H1 (cell line): Measurements from ENCODE around the gene MARCHF9. TPM values are rescaled to one million over a fixed set of nuclear protein-coding genes. Genes with fewer than 3 reads are reported as not detected.

ENCODE experiments used
- CTCF ChIA-PET: fragments of 300-600 bp; sonication (Branson Sonifier 250); formaldehyde crosslinking; loops from one replicate; lab custom pipeline; 2021; ENCODE audit not compliant: partially characterized antibody; lab: Charles Lee
- POLR2A ChIA-PET: fragments of 300-600 bp; sonication (Branson Sonifier 250); formaldehyde crosslinking; loops from one replicate; lab custom pipeline; 2021; ENCODE audit warnings: inconsistent platforms; ENCODE audit not compliant: partially characterized antibody; lab: Charles Lee
- DNase-seq, 2 experiments: peaks; one replicate each; pipeline versions ENCODE4 v3.0.0 to v3.0.0-alpha.2; 2010 to 2022; ENCODE audit warnings: low spot score in 2 of 2, low read depth in 1 of 2, mixed read lengths in 1 of 2
- FAIRE-seq: peaks from 2 replicates; lab custom pipeline; 2011; peaks lifted over from hg19 to GRCh38; lab: Jason Lieb, UNC
- H2AFZ ChIP-seq: 2 replicates; pipeline ENCODE4 v1.8.1; 2012; ENCODE audit warnings: low read length, inconsistent platforms
- H2AK5ac ChIP-seq: 2 replicates; pipeline ENCODE4 v1.6.1; 2013; ENCODE audit warnings: low read depth, low read length
- H2BK120ac ChIP-seq: replicated peaks from 2 replicates; pipeline ENCODE3; 2013; ENCODE audit warnings: low read depth, low read length, inconsistent platforms
- H2BK12ac ChIP-seq: 2 replicates; pipeline ENCODE4 v1.6.1; 2013; ENCODE audit warnings: low read depth, low read length
- H2BK15ac ChIP-seq: 2 replicates; pipeline ENCODE4 v1.6.1; 2013; ENCODE audit warnings: low read length
- H2BK20ac ChIP-seq: 2 replicates; pipeline ENCODE4 v1.6.1; 2013; ENCODE audit warnings: low read length
- H2BK5ac ChIP-seq: 2 replicates; pipeline ENCODE4 v1.6.1; 2013; ENCODE audit warnings: low read depth, low read length
- H3K14ac ChIP-seq: 2 replicates; pipeline ENCODE4 v1.6.1; 2013; ENCODE audit warnings: inconsistent platforms; ENCODE audit not compliant: insufficient read length
- H3K18ac ChIP-seq: 2 replicates; pipeline ENCODE4 v1.6.1; 2013; ENCODE audit warnings: low read length; ENCODE audit errors: extremely low read depth
- H3K23ac ChIP-seq: 2 replicates; pipeline ENCODE4 v1.6.1; 2013; ENCODE audit warnings: inconsistent platforms; ENCODE audit not compliant: insufficient read length
- H3K23me2 ChIP-seq: 2 replicates; pipeline ENCODE4 v1.6.1; 2013; ENCODE audit warnings: low read depth, low read length
- H3K27ac ChIP-seq: 2 replicates; pipeline ENCODE4 v1.6.1; 2011; ENCODE audit warnings: low read depth, low read length, inconsistent platforms
- H3K27me3 ChIP-seq, 4 experiments: replicated peaks in 1 of 4; 1 replicate in 1 of 4; 2 replicates in 3 of 4; pipeline versions ENCODE4 v1.6.1 to v1.8.1; 2011 to 2013; ENCODE audit warnings: low read length in 3 of 4, mild to moderate bottlenecking in 3 of 4, inconsistent platforms in 2 of 4, mixed read lengths in 2 of 4, moderate library complexity in 1 of 4; ENCODE audit not compliant: control insufficient read depth in 3 of 4, insufficient read depth in 3 of 4; ENCODE audit errors: extremely low read depth in 1 of 4
- H3K36me3 ChIP-seq, 4 experiments: 2 replicates each; pipeline versions ENCODE4 v1.6.1 to v1.8.1; 2011 to 2013; ENCODE audit warnings: mild to moderate bottlenecking in 4 of 4, low read length in 3 of 4, moderate library complexity in 2 of 4, control low read depth in 1 of 4, inconsistent platforms in 1 of 4; ENCODE audit not compliant: insufficient read depth in 4 of 4, control insufficient read depth in 2 of 4
- H3K4ac ChIP-seq: replicated peaks from 2 replicates; pipeline ENCODE3; 2013; ENCODE audit warnings: low read length, low read depth, mixed read lengths, inconsistent platforms; ENCODE audit not compliant: insufficient read length
- H3K4me1 ChIP-seq, 4 experiments: replicated peaks in 1 of 4; 1 replicate in 1 of 4; 2 replicates in 3 of 4; pipeline versions ENCODE4 v1.6.1 to v1.8.1; 2011 to 2013; ENCODE audit warnings: low read length in 3 of 4, inconsistent platforms in 2 of 4, mixed read lengths in 1 of 4; ENCODE audit not compliant: insufficient read depth in 4 of 4, control insufficient read depth in 3 of 4
- H3K4me2 ChIP-seq, 2 experiments: 2 replicates each; pipeline versions ENCODE4 v1.6.1 to v1.8.1; 2011 to 2013; ENCODE audit warnings: low read depth in 2 of 2, low read length in 2 of 2, control low read depth in 1 of 2, inconsistent platforms in 1 of 2, mild to moderate bottlenecking in 1 of 2; ENCODE audit not compliant: insufficient read depth in 1 of 2
- H3K4me3 ChIP-seq, 4 experiments: fragments of 200-600, 300-600 bp in 1 of 4; sonication (generic), shearing (Covaris generic), sonication (Bioruptor Twin) in 1 of 4; 2 replicates each; pipeline versions ENCODE4 v1.5.1 to v1.8.1; 2011 to 2016; ENCODE audit warnings: low read length in 4 of 4, low read depth in 3 of 4, control low read depth in 2 of 4, inconsistent platforms in 2 of 4, mild to moderate bottlenecking in 2 of 4, mixed read lengths in 1 of 4, moderate library complexity in 1 of 4; ENCODE audit not compliant: insufficient read depth in 2 of 4; ENCODE audit errors: extremely low read depth in 1 of 4
- H3K56ac ChIP-seq: replicated peaks from 2 replicates; pipeline ENCODE3; 2013; ENCODE audit warnings: low read depth, mild to moderate bottlenecking, mixed read lengths, low read length, inconsistent platforms; ENCODE audit not compliant: insufficient read length
- H3K79me1 ChIP-seq: 2 replicates; pipeline ENCODE4 v1.6.1; 2013; ENCODE audit warnings: low read depth, low read length, control low read depth
- H3K79me2 ChIP-seq, 2 experiments: 2 replicates each; pipeline versions ENCODE4 v1.6.1 to v1.8.1; 2012 to 2013; ENCODE audit warnings: low read length in 2 of 2, mild to moderate bottlenecking in 2 of 2, inconsistent platforms in 1 of 2; ENCODE audit not compliant: insufficient read depth in 2 of 2, control insufficient read depth in 1 of 2
- H3K9ac ChIP-seq, 4 experiments: replicated peaks in 1 of 4; 1 replicate in 1 of 4; 2 replicates in 3 of 4; pipeline versions ENCODE4 v1.6.1 to v1.8.1; 2011 to 2013; ENCODE audit warnings: low read depth in 3 of 4, low read length in 3 of 4, control low read depth in 2 of 4, mild to moderate bottlenecking in 2 of 4, moderate library complexity in 2 of 4, inconsistent platforms in 1 of 4; ENCODE audit errors: extremely low read depth in 1 of 4
- H3K9me3 ChIP-seq, 2 experiments: 2 replicates each; pipeline versions ENCODE4 v1.6.1 to v1.8.1; 2012 to 2013; ENCODE audit warnings: mild to moderate bottlenecking in 2 of 2, moderate library complexity in 2 of 2, control low read depth in 1 of 2, inconsistent platforms in 1 of 2, low read depth in 1 of 2, low read length in 1 of 2, mixed read lengths in 1 of 2; ENCODE audit not compliant: insufficient read depth in 2 of 2
- H4K20me1 ChIP-seq, 2 experiments: replicated peaks in 1 of 2; 2 replicates each; pipeline versions ENCODE3 to v1.8.1; 2011 to 2013; ENCODE audit warnings: inconsistent platforms in 2 of 2, low read length in 2 of 2, mild to moderate bottlenecking in 1 of 2; ENCODE audit not compliant: insufficient read depth in 2 of 2, control insufficient read depth in 1 of 2
- H4K5ac ChIP-seq: 2 replicates; pipeline ENCODE4 v1.6.1; 2013; ENCODE audit warnings: low read length, low read depth, mixed read lengths, inconsistent platforms; ENCODE audit not compliant: insufficient read length
- H4K8ac ChIP-seq: 2 replicates; pipeline ENCODE4 v1.8.0; 2013; ENCODE audit warnings: mild to moderate bottlenecking, moderate library complexity, low read length, inconsistent platforms; ENCODE audit not compliant: insufficient read depth; ENCODE audit errors: extremely low read depth
- H4K91ac ChIP-seq: replicated peaks from 2 replicates; pipeline ENCODE3; 2013; ENCODE audit warnings: low read length, mixed read lengths, inconsistent platforms; ENCODE audit not compliant: insufficient read length
- FOSL1 ChIP-seq: IDR thresholded peaks from 2 replicates; pipeline ENCODE4 v1.6.1; 2011; ENCODE audit warnings: mild to moderate bottlenecking, low read depth, low read length, moderate library complexity; ENCODE audit not compliant: insufficient read depth
- POU5F1 ChIP-seq: IDR thresholded peaks from 2 replicates; pipeline ENCODE4 v1.6.1; 2011; ENCODE audit warnings: low read depth, mild to moderate bottlenecking, low read length, moderate library complexity
- SUZ12 ChIP-seq: fragments of 200-600 bp; sonication (generic); IDR thresholded peaks from 2 replicates; pipeline ENCODE4 v1.6.1; 2012; ENCODE audit warnings: mild to moderate bottlenecking, inconsistent platforms, low read length, moderate library complexity, mixed read lengths
- WGBS, 2 experiments: shearing (Covaris generic) in 1 of 2; methylation state at CpG; one replicate each; pipeline versions ENCODE4 v1.1.6 to v1.1.7; 2013 to 2015; ENCODE audit warnings: low lambda C conversion rate in 2 of 2, mixed read lengths in 2 of 2, inconsistent platforms in 1 of 2, low coverage in 1 of 2, missing lambda C conversion rate in 1 of 2; ENCODE audit not compliant: insufficient replicate concordance in 2 of 2, insufficient coverage in 1 of 2, insufficient read length in 1 of 2; ENCODE audit errors: extremely low coverage in 1 of 2, missing lambda C conversion rate in 1 of 2; 5-methylcytosine and 5-hydroxymethylcytosine counted together
- polyA plus RNA-seq, 7 experiments: library from polyadenylated mRNA; depleted of rRNA in 3 of 7; stranded (reverse) in 5 of 7; unstranded in 2 of 7; fragments of >200 nt in 5 of 7; fragments of 200-250 nt in 2 of 7; gene quantifications; 1 replicate in 5 of 7; 2 replicates in 1 of 7; 4 replicates in 1 of 7; pipeline versions ENCODE4 v1.2.1 to v1.2.3, GENCODE V29; 2011 to 2013; ENCODE audit warnings: missing spikeins in 2 of 7, mixed read lengths in 2 of 7
- total RNA-seq: library from RNA; stranded (reverse); fragmentation: NEBNext Ultra II Directional; extraction: Animal tissue kit (Norgen Biotek cat#: 25700); gene quantifications from 2 replicates; pipeline ENCODE4 v1.2.1, GENCODE V29; 2021

MARCHF9 gene
- total and polyA plus RNA-seq, 2 of the 8 experiments (the other 6 are each of a cell fraction or from before 2014, with no cell fraction given) = 6.4 to 7.8 TPM

- no peak overlapping the region for H2AK5ac ChIP-seq
- H3K4ac ChIP-seq = no peak overlapping the region
- peaks cover 6 to 29% (median 12%) of the 10 kb centered on the region in 4 experiments; a peak in 6 of 7 replicates for H3K4me1 ChIP-seq
- no peak overlapping the region for H3K56ac ChIP-seq
- H3K23ac ChIP-seq = no peak overlapping the region
- no peak overlapping the region for H4K91ac ChIP-seq
- no peak overlapping the region; the same call in 1 of the 2 replicates for H3K18ac ChIP-seq
- H2BK12ac ChIP-seq = no peak overlapping the region
- peaks cover 0 to 17% of the 10 kb centered on the region in 2 experiments for H4K20me1 ChIP-seq
- no peaks in the 10 kb centered on the region for H3K79me2 ChIP-seq
- WGBS, 2 experiments = 24% methylated on average over 7 of the region's 7 CpGs; no CpG with 5 or more reads in 1 of the 2 experiments
- H3K9me3 ChIP-seq = no peaks in the 10 kb centered on the region; a peak in 1 of 4 replicates
- H3K36me3 ChIP-seq = peaks cover 0 to 6% (median 0%) of the 10 kb centered on the region in 4 experiments; a peak in 1 of 8 replicates
- TF ChIP-seq FOSL1 (no peak), SUZ12 (peak; percentile 55; the same call in 1 of the 2 replicates), POU5F1 (no peak)
- H3K9ac ChIP-seq = no peak overlapping the region
- H3K27me3 ChIP-seq = peaks cover 44 to 74% (median 69%) of the 10 kb centered on the region in 4 experiments
- H4K5ac ChIP-seq = no peak overlapping the region
- no peaks in the 10 kb centered on the region for H3K79me1 ChIP-seq
- ChIA-PET POLR2A (interaction anchor here (0.7 to 5.2 kb wide), 7 partner anchors 11 to 130 kb away, joined by 3 to 59 read pairs (median 8); partner anchors contain the start of genes CDK4 and OS9), CTCF (interaction anchor here (0.6 to 11.2 kb wide), 6 partner anchors 16 to 265 kb away, joined by 3 to 149 read pairs (median 4); no protein-coding TSS in a partner anchor)
- peak overlapping the region; percentile 79 to 93 for H3K4me2 ChIP-seq
- peaks cover 2% of the 10 kb centered on the region; the same call in 1 of the 2 replicates for H3K23me2 ChIP-seq
- no peak overlapping the region for H3K14ac ChIP-seq
- H2AFZ ChIP-seq = no peak overlapping the region
- H2BK20ac ChIP-seq = no peak overlapping the region
- DNase-seq = no peak
- FAIRE-seq = no peak
- no peak overlapping the region for H3K27ac ChIP-seq
- peak overlapping the region in 2 of 4 experiments; percentile 13 to 76; a peak in 2 of 8 replicates for H3K4me3 ChIP-seq
- no peak overlapping the region for H2BK120ac ChIP-seq
- H4K8ac ChIP-seq = no peak overlapping the region
- no peak overlapping the region for H2BK5ac ChIP-seq
- H2BK15ac ChIP-seq = 0 out of 2 replicates have a peak overlapping the region, but pooled peaks have one; percentile 48
Measured at GRCh38 chr12:57739387-57739786, 15.5 kb upstream of the MARCHF9 start.
